Choroid plexus epithelial cell (primary cell): ENCODE results near the gene TCIRG1.
A peak's percentile ranks its signal among the peaks of the same experiment; 100 is the strongest.

Experiments used
- DNase-seq: peaks from one replicate; pipeline ENCODE4 v3.0.0-alpha.2; 2010; ENCODE audit warnings: low read depth
- H3K4me3 ChIP-seq: 2 replicates; pipeline ENCODE4 v1.5.1; 2011; ENCODE audit warnings: low read depth, mild to moderate bottlenecking, control low read depth, low read length, moderate library complexity
- TF ChIP-seq, protein P1 (sequence below): conservative IDR thresholded peaks from 2 replicates; pipeline ENCODE4 v1.5.1; 2011; ENCODE audit warnings: low read depth, mild to moderate bottlenecking, control low read depth, inconsistent platforms, low read length, moderate library complexity

The TCIRG1 gene

DNA sequence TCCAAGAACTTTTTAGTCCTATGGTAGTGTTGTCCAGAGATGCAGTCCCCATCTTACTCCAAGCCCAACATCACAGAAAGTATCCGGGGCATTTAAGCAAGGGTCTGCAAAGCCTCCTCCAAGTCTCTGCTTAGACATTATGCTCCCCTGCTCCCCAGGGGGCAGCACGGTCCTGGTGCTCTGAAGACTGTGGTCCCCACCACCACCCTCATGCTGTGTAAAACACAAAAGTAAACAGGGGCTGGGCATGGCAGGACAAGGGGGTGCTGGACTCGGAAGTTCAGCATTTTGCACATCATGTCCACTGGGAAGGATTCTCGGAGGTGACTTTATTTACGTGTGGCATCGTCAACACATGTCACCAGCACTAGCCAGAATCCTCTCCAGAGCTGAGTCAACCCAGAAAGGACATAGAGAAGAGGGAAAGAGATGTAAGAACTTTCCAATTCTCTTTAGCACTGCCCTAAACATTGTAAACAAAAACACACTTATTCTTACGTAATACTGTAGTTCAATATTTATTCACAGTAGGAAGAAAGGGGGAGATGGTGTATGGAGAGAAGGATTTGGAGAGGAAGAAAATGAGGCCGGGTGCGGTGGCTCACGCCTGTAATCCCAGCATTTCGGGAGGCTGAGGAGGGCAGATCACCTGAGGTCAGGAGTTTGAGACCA, 37.7 kb downstream of the TCIRG1 start:
- no peak overlapping the region for H3K4me3 ChIP-seq
- TF ChIP-seq, protein P1, sequence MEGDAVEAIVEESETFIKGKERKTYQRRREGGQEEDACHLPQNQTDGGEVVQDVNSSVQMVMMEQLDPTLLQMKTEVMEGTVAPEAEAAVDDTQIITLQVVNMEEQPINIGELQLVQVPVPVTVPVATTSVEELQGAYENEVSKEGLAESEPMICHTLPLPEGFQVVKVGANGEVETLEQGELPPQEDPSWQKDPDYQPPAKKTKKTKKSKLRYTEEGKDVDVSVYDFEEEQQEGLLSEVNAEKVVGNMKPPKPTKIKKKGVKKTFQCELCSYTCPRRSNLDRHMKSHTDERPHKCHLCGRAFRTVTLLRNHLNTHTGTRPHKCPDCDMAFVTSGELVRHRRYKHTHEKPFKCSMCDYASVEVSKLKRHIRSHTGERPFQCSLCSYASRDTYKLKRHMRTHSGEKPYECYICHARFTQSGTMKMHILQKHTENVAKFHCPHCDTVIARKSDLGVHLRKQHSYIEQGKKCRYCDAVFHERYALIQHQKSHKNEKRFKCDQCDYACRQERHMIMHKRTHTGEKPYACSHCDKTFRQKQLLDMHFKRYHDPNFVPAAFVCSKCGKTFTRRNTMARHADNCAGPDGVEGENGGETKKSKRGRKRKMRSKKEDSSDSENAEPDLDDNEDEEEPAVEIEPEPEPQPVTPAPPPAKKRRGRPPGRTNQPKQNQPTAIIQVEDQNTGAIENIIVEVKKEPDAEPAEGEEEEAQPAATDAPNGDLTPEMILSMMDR, result peak; percentile 35
- DNase-seq, result peak; percentile 18

DNA sequence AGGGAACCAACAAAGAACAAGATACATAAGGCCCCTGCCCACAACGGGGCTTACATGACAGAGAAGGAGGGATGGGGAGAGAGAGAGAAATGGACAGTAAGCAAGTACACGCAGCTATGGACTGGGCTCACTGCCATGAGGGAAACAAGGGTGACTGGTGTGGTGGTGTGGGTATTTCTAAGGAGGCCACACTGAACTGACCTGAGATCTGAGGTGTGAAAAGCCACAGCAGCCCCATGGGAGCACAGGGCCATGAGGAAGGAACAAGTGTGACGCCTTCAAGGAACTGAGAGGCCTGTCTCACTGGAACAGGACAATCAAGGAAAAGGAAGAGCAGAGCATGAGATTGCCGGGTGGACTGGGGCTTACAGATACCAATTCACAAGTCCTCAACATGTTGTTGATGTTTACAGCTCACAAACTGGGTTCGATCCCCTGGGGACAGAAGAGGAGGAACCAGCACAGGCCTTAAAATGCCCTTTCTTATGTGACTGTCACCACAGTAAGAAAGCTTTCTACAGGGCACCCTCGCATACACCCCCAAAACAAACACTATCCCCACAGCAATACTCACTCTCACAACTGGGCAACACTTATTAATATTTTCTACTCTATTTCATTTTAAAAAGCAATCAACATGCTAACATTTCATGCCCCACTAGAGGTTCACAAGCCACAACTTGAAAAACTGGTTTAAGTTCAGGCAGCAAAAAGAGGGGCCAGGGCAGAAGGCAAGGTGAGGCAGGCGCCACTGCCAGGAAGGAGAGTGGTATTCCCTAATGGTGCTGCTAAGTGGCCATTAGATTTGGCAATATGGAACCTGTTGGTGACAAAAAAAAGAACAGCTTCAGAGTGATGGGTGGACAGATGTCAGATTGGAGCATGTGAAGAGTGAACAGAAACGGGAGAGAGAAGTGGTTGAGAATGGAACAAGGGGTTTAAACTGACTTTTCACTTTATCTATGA, 39.1 kb downstream of the TCIRG1 start:
- no peak overlapping the region for H3K4me3 ChIP-seq
- peak; percentile 44 for DNase-seq
- TF ChIP-seq, protein P1, result no peak

DNA sequence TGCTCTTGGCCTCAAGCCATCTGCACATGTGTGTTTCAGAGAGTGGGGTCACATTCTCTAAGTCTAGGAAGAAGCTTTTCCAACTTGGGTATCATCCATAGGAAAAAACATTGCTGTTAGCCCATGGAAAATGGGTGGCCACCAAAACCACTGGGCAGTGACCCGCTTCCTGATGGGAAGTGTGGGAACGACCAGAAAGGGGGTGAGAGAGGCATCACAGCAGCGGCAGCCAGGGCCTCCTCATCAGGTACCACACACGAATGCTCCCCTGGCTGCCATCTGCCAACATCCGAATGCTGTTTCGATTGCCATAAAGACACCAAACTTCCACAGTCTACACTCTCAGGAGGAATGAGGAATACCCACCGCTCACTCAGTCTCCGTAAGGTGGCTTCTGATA, 42.0 kb downstream of the TCIRG1 start:
- H3K4me3 ChIP-seq, result no peak overlapping the region
- DNase-seq, result no peak
- TF ChIP-seq, protein P1, result no peak

DNA sequence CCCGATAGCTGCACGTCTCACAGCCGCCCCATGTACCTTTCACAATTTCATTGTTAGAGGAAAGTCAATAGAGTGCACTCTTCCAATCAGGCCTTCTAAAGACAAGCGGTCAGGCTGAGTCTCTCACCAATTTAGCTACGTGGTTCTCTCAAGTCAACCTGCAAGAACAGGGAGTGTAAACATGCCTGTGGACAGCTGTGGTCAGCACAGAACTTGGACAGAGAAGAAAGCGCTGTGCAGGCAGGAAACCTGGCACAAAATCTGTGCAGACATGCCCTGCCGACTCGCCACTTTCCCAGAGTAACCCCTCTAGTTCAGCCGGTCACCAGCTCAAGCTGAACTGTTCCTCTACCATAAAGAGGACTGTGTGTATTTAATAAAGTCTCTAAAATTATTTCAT, 42.9 kb downstream of the TCIRG1 start:
- peak; percentile 40 for DNase-seq
- TF ChIP-seq, protein P1, result no peak
- no peak overlapping the region for H3K4me3 ChIP-seq

DNA sequence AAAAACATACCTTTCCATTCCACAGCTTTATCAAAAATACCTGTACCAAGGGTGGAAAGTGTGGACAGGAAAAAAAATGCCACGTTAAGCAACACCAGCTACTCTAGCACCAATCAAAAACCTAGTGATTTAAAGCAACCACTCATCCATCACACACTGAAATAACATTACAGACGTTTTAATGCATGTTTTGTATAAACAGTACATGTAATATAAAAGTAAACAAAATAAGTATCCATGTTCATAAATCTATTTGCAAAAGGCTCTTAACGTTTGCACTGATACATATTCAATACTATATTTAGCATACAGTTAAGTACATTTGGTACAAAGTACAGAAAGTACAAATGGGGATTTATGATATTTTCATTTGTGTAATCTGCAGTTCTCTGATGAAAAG, 43.7 kb downstream of the TCIRG1 start:
- no peak overlapping the region for H3K4me3 ChIP-seq
- no peak for DNase-seq
- TF ChIP-seq, protein P1, result no peak

DNA sequence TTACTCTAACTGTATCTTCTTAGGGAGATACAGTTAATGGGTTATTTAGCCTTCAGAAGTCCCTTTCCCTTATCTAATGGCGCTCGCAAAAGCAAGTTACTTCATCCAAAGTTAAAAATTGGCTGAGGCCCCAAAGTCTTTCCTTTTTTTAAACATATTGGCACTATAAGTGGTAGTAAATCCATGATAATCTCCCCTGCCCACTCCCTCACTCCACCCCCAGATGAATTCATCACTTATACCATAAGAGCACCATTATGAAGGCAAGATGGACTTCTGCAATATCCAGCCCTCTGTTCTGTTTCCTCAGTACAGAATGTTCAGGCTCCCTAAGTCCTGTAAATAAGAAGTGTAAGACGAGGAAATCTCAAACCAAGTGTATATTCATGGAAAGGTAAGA, 44.7 kb downstream of the TCIRG1 start:
- no peak for DNase-seq
- H3K4me3 ChIP-seq, result no peak overlapping the region
- TF ChIP-seq, protein P1, result no peak

DNA sequence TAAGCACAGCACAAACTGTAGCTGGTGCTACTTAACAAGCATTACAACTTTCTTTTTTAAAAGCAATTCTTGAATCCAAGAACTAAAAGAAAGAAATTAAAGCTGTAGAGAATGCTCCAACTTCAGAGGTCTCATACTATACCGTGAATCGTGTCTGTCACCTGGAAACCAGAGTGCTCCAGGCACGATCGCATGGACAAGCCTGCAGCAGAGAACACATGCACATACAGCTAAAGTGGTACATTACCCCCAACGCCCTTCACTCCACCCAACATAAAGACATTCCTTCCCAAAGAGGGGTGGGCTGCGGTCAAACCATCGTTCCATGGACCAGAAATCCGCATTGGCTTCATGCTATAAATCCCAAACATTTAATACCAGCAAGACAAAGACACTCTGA, 50.9 kb downstream of the TCIRG1 start:
- TF ChIP-seq, protein P1, result no peak
- H3K4me3 ChIP-seq, result no peak overlapping the region
- no peak for DNase-seq
